HCT116 (cell line): ENCODE measurements around the gene PRELID1. TPM values are rescaled to one million over a fixed set of nuclear protein-coding genes. Genes with fewer than 3 reads are reported as not detected.

Experiments used
- ATAC-seq: fragments of 200-7000 bp; cut with Tn5 transposase; 2 replicates; pipeline ENCODE4 v1.9.1; 2020; ENCODE audit warnings: mild to moderate bottlenecking, moderate library complexity
- BruUV-seq: library from RNA; stranded (reverse); fragments of 400-500 nt; replicated peaks from 2 replicates; lab custom pipeline; 2021; lab: Mats Ljungman, UMichigan
- CTCF ChIA-PET: fragments of 300-600 bp; sonication (Branson Sonifier 250); formaldehyde crosslinking; loops from one replicate; lab custom pipeline; 2021; ENCODE audit warnings: antibody characterized with exemption; lab: Charles Lee
- POLR2A ChIA-PET: fragments of 300-600, 350-600 bp; sonication (Branson Sonifier 250); formaldehyde crosslinking; loops from one replicate; lab custom pipeline; 2021; ENCODE audit warnings: antibody characterized with exemption; lab: Charles Lee
- RAD21 ChIA-PET, 2 experiments: fragments of 300-600 bp; sonication (Branson Sonifier 250); formaldehyde crosslinking; loops; one replicate each; lab custom pipeline; 2023; ENCODE audit warnings: low total read pairs in 2 of 2; ENCODE audit not compliant: uncharacterized antibody in 2 of 2, unreplicated experiment in 2 of 2, low non-redundant PET in 1 of 2; lab: Charles Lee
- DNase-seq: peaks from one replicate; pipeline ENCODE4 v3.0.0-alpha.2; 2010; ENCODE audit warnings: low read depth, low spot score
- H2AFZ ChIP-seq: fragments of 200-600 bp; shearing (Covaris generic), sonication (generic); 2 replicates; pipeline ENCODE4 v1.6.1; 2017; ENCODE audit warnings: low read depth, mixed run types, mixed read lengths, antibody characterized with exemption, low read length; ENCODE audit not compliant: poor library complexity, severe bottlenecking
- H3K27ac ChIP-seq: 2 replicates; pipeline ENCODE4 v1.5.1; 2012; ENCODE audit warnings: low read depth, low read length
- H3K27me3 ChIP-seq: fragments of 200-600 bp; sonication (generic); 2 replicates; pipeline ENCODE4 v1.6.1; 2016; ENCODE audit warnings: mixed run types, low read length, mixed read lengths; ENCODE audit not compliant: insufficient read depth
- H3K36me3 ChIP-seq, 2 experiments: fragments of 200-500 bp in 1 of 2; fragments of 200-600 bp in 1 of 2; sonication (Bioruptor generic) in 1 of 2; sonication (generic) in 1 of 2; 2 replicates each; pipeline versions ENCODE4 v1.5.1 to v1.6.1; 2014 to 2016; ENCODE audit warnings: low read length in 2 of 2, inconsistent platforms in 1 of 2, mixed read lengths in 1 of 2, mixed run types in 1 of 2; ENCODE audit not compliant: insufficient read depth in 2 of 2, control insufficient read depth in 1 of 2
- H3K4me1 ChIP-seq, 2 experiments: fragments of 200-600 bp in 1 of 2; sonication (generic) in 1 of 2; 2 replicates each; pipeline versions ENCODE4 v1.5.1 to v1.6.1; 2012 to 2017; ENCODE audit warnings: low read length in 2 of 2, inconsistent platforms in 1 of 2, mild to moderate bottlenecking in 1 of 2, mixed read lengths in 1 of 2, mixed run types in 1 of 2, moderate library complexity in 1 of 2; ENCODE audit not compliant: insufficient read depth in 2 of 2, control insufficient read depth in 1 of 2
- H3K4me2 ChIP-seq: fragments of 200-600 bp; sonication (generic); 2 replicates; pipeline ENCODE4 v1.6.1; 2017; ENCODE audit warnings: mixed run types, low read length, mixed read lengths
- H3K4me3 ChIP-seq, 2 experiments: fragments of 200-600 bp in 1 of 2; sonication (generic) in 1 of 2; replicated peaks in 1 of 2; 2 replicates each; pipeline ENCODE4 v1.5.1; 2011 to 2016; ENCODE audit warnings: low read length in 2 of 2, control low read depth in 1 of 2, low read depth in 1 of 2, mild to moderate bottlenecking in 1 of 2, mixed read lengths in 1 of 2, mixed run types in 1 of 2
- H3K79me2 ChIP-seq: fragments of 200-600 bp; sonication (generic); 2 replicates; pipeline ENCODE4 v1.6.1; 2017; ENCODE audit warnings: mild to moderate bottlenecking, mixed run types, low read length, moderate library complexity, mixed read lengths; ENCODE audit not compliant: insufficient read depth
- H3K9ac ChIP-seq: fragments of 200-600 bp; sonication (generic); 2 replicates; pipeline ENCODE4 v1.6.1; 2016; ENCODE audit warnings: low read length, mixed read lengths
- H3K9me2 ChIP-seq: fragments of 200-600 bp; sonication (generic), shearing (Covaris generic); 2 replicates; pipeline ENCODE4 v1.6.1; 2017; ENCODE audit warnings: mixed run types, mild to moderate bottlenecking, moderate library complexity; ENCODE audit not compliant: insufficient read depth
- H3K9me3 ChIP-seq, 2 experiments: fragments of 200-500 bp in 1 of 2; fragments of 200-600 bp in 1 of 2; sonication (Bioruptor generic) in 1 of 2; sonication (generic) in 1 of 2; 2 replicates each; pipeline ENCODE4 v1.6.1; 2014 to 2017; ENCODE audit warnings: low read length in 2 of 2, mixed read lengths in 2 of 2, inconsistent platforms in 1 of 2, low read depth in 1 of 2, mild to moderate bottlenecking in 1 of 2, mixed run types in 1 of 2, moderate library complexity in 1 of 2; ENCODE audit not compliant: control insufficient read depth in 1 of 2, insufficient read depth in 1 of 2
- H4K20me1 ChIP-seq: fragments of 200-600 bp; sonication (generic), shearing (Covaris generic); 2 replicates; pipeline ENCODE4 v1.6.1; 2017; ENCODE audit warnings: mixed run types, mild to moderate bottlenecking, moderate library complexity; ENCODE audit not compliant: insufficient read depth
- CBX3 ChIP-seq: IDR thresholded peaks from 2 replicates; pipeline ENCODE4 v1.6.1; 2012; ENCODE audit warnings: low read depth
- EGR1 ChIP-seq: IDR thresholded peaks from 2 replicates; pipeline ENCODE4 v1.6.1; 2012; ENCODE audit warnings: low read depth
- EZH2 ChIP-seq: fragments of 200-600 bp; sonication (generic); IDR thresholded peaks from 2 replicates; pipeline ENCODE4 v1.6.1; 2017; ENCODE audit warnings: antibody characterized with exemption, mixed run types
- FOSL1 ChIP-seq: IDR thresholded peaks from 2 replicates; pipeline ENCODE4 v1.6.1; 2012; ENCODE audit warnings: low read depth
- JUND ChIP-seq: IDR thresholded peaks from 2 replicates; pipeline ENCODE4 v1.6.1; 2012
- SIN3A ChIP-seq: IDR thresholded peaks from 2 replicates; pipeline ENCODE4 v1.6.1; 2012; ENCODE audit warnings: low read depth
- SRF ChIP-seq: IDR thresholded peaks from 2 replicates; pipeline ENCODE4 v1.6.1; 2012; ENCODE audit warnings: low read depth
- ZBTB33 ChIP-seq: IDR thresholded peaks from 2 replicates; pipeline ENCODE4 v1.6.1; 2011; ENCODE audit warnings: mild to moderate bottlenecking, low read length, moderate library complexity; ENCODE audit not compliant: insufficient replicate concordance; ENCODE audit errors: extremely low read depth
- ZNF274 ChIP-seq: fragments of 200-500 bp; sonication (Bioruptor generic); IDR thresholded peaks from 2 replicates; pipeline ENCODE4 v1.6.1; 2014; ENCODE audit warnings: mild to moderate bottlenecking, low read depth, low read length, inconsistent platforms
- intact Hi-C: fragments of 100-400 bp; cut with micrococcal nuclease; formaldehyde crosslinking; loops from 2 replicates; pipeline ENCODE4 v1.10.0; 2022
- total RNA-seq: library from RNA; stranded (reverse); gene quantifications from one replicate; pipeline ENCODE4 v1.2.1, GENCODE V29; 2021; ENCODE audit not compliant: unreplicated experiment

PRELID1 gene
- total RNA-seq, 1 experiment from 2014 or later: 223 TPM

- ChIA-PET CTCF (interaction anchor here (0.9 to 2.2 kb wide), 4 partner anchors 9 to 177 kb away, joined by 3 to 17 read pairs (median 3); no protein-coding TSS in a partner anchor), POLR2A (interaction anchor here (1.0 kb wide), 1 partner anchor 125 kb away, joined by 3 read pairs; the partner anchor contains the start of gene GRK6), RAD21 (no interaction called here)
- Histone ChIP-seq H3K4me1 (peaks cover 19 to 62% of the 10 kb centered on the region in 2 experiments), H3K4me2 (peak overlapping the region; percentile 92), H3K9ac (peak overlapping the region; percentile 30; the same call in 1 of the 2 replicates), H4K20me1 (peaks cover 7% of the 10 kb centered on the region; the same call in 1 of the 2 replicates), H3K36me3 (peaks cover 6 to 8% of the 10 kb centered on the region in 2 experiments; a peak in 2 of 4 replicates), H3K27me3 (no peaks in the 10 kb centered on the region), H3K79me2 (peaks cover 25% of the 10 kb centered on the region), H3K27ac (no peak overlapping the region; the same call in 1 of the 2 replicates), H3K9me2 (no peaks in the 10 kb centered on the region), H2AFZ (no peak overlapping the region), H3K9me3 (no peaks in the 10 kb centered on the region), H3K4me3 (no peak overlapping the region)
- TF ChIP-seq CBX3 (no peak), SRF (no peak), FOSL1 (no peak), ZBTB33 (no peak), EGR1 (no peak), SIN3A (no peak), JUND (no peak), EZH2 (no peak), ZNF274 (no peak)
- ATAC-seq (no peak), DNase-seq (no peak)
- intact Hi-C loops: loop anchor here (2.0 to 10.0 kb wide), 3 partner anchors 186 to 646 kb away; no protein-coding TSS in a partner anchor
- BruUV-seq: no TSS peak
Measured at GRCh38 chr5:177300951-177301350, 2.6 kb upstream of the PRELID1 start.
